ENCODE data around the gene DSTYK.

DSTYK gene

GRCh38 chr1:205191622-205192021, 19.9 kb downstream of the DSTYK start:
- H3K4me3 ChIP-seq (ENCODE audit: low read length, poor library complexity, severe bottlenecking), result no peak overlapping the region
- H4K20me1 ChIP-seq (ENCODE audit: insufficient read depth, low read length, poor library complexity, severe bottlenecking), result peaks cover 12% of the 10 kb centered on the region
- H3K27me3 ChIP-seq (ENCODE audit: insufficient read depth, low read length, poor library complexity, severe bottlenecking), result no peaks in the 10 kb centered on the region
- no peak overlapping the region for H3K4me2 ChIP-seq (ENCODE audit: low read depth, low read length, poor library complexity, severe bottlenecking)
- no peak overlapping the region for H3K9ac ChIP-seq (ENCODE audit: low read depth, low read length, poor library complexity, severe bottlenecking)
- TF ChIP-seq CTCF (conservative IDR thresholded peaks at IDR 0.05; ENCODE audit: low read length) (no peak), EZH2phosphoT487 (IDR thresholded peaks at IDR 0.05; ENCODE audit: borderline replicate concordance) (no peak)
- H3F3A ChIP-seq (ENCODE audit: low read depth), result 0 out of 2 replicates have a peak, but pooled peaks cover under 1% of the 10 kb centered on the region
- peaks cover 20% of the 10 kb centered on the region; the same call in 1 of the 2 replicates for H3K79me2 ChIP-seq (ENCODE audit: insufficient read depth, low read length)
- H3K4me1 ChIP-seq (ENCODE audit: insufficient read depth, low read length, poor library complexity, severe bottlenecking), result peaks cover 7% of the 10 kb centered on the region
- no peak overlapping the region for H2AFZ ChIP-seq (ENCODE audit: low read length)
- no peaks in the 10 kb centered on the region for H3K9me3 ChIP-seq (ENCODE audit: insufficient read depth, low read depth, low read length)
- no peaks in the 10 kb centered on the region for H3K9me2 ChIP-seq (replicated peaks; ENCODE audit: low read depth, low read length)
- peaks cover 7% of the 10 kb centered on the region; the same call in 1 of the 2 replicates for H3K36me3 ChIP-seq (ENCODE audit: insufficient read depth, low read length)

GRCh38 chr1:205190845-205191577, 20.5 kb downstream of the DSTYK start:
- no peak overlapping the region for H2AFZ ChIP-seq (ENCODE audit: low read length)
- H3K4me1 ChIP-seq (ENCODE audit: insufficient read depth, low read length, poor library complexity, severe bottlenecking), result peaks cover 13% of the 10 kb centered on the region
- peaks cover 20% of the 10 kb centered on the region; the same call in 1 of the 2 replicates for H3K79me2 ChIP-seq (ENCODE audit: insufficient read depth, low read length)
- peaks cover 8% of the 10 kb centered on the region; the same call in 1 of the 2 replicates for H3K36me3 ChIP-seq (ENCODE audit: insufficient read depth, low read length)
- no peak overlapping the region for H3K4me3 ChIP-seq (ENCODE audit: low read length, poor library complexity, severe bottlenecking)
- TF ChIP-seq EZH2phosphoT487 (IDR thresholded peaks at IDR 0.05; ENCODE audit: borderline replicate concordance) (no peak), CTCF (conservative IDR thresholded peaks at IDR 0.05; ENCODE audit: low read length) (no peak)
- peaks cover 14% of the 10 kb centered on the region for H4K20me1 ChIP-seq (ENCODE audit: insufficient read depth, low read length, poor library complexity, severe bottlenecking)
- no peak overlapping the region for H3K9ac ChIP-seq (ENCODE audit: low read depth, low read length, poor library complexity, severe bottlenecking)
- H3K27me3 ChIP-seq (ENCODE audit: insufficient read depth, low read length, poor library complexity, severe bottlenecking), result no peaks in the 10 kb centered on the region
- H3K9me2 ChIP-seq (replicated peaks; ENCODE audit: low read depth, low read length), result no peaks in the 10 kb centered on the region
- H3K9me3 ChIP-seq (ENCODE audit: insufficient read depth, low read depth, low read length), result no peaks in the 10 kb centered on the region
- H3F3A ChIP-seq (ENCODE audit: low read depth), result peaks cover 2% of the 10 kb centered on the region; the same call in 1 of the 2 replicates
- no peak overlapping the region for H3K4me2 ChIP-seq (ENCODE audit: low read depth, low read length, poor library complexity, severe bottlenecking)

GRCh38 chr1:205189131-205189530, 22.4 kb downstream of the DSTYK start:
- no peak overlapping the region for H3K4me3 ChIP-seq (ENCODE audit: low read length, poor library complexity, severe bottlenecking)
- H4K20me1 ChIP-seq (ENCODE audit: insufficient read depth, low read length, poor library complexity, severe bottlenecking), result peaks cover 14% of the 10 kb centered on the region
- no peak overlapping the region for H2AFZ ChIP-seq (ENCODE audit: low read length)
- TF ChIP-seq CTCF (conservative IDR thresholded peaks at IDR 0.05; ENCODE audit: low read length), result no peak
- no peak for TF ChIP-seq EZH2phosphoT487 (IDR thresholded peaks at IDR 0.05; ENCODE audit: borderline replicate concordance)
- peaks cover 12% of the 10 kb centered on the region; the same call in 1 of the 2 replicates for H3K36me3 ChIP-seq (ENCODE audit: insufficient read depth, low read length)
- no peaks in the 10 kb centered on the region for H3K9me3 ChIP-seq (ENCODE audit: insufficient read depth, low read depth, low read length)
- H3K79me2 ChIP-seq (ENCODE audit: insufficient read depth, low read length), result peaks cover 20% of the 10 kb centered on the region; the same call in 1 of the 2 replicates
- H3F3A ChIP-seq (ENCODE audit: low read depth), result peaks cover 2% of the 10 kb centered on the region; the same call in 1 of the 2 replicates
- no peaks in the 10 kb centered on the region for H3K27me3 ChIP-seq (ENCODE audit: insufficient read depth, low read length, poor library complexity, severe bottlenecking)
- H3K4me1 ChIP-seq (ENCODE audit: insufficient read depth, low read length, poor library complexity, severe bottlenecking), result peaks cover 14% of the 10 kb centered on the region
- no peak overlapping the region for H3K9ac ChIP-seq (ENCODE audit: low read depth, low read length, poor library complexity, severe bottlenecking)
- no peaks in the 10 kb centered on the region for H3K9me2 ChIP-seq (replicated peaks; ENCODE audit: low read depth, low read length)
- H3K4me2 ChIP-seq (ENCODE audit: low read depth, low read length, poor library complexity, severe bottlenecking), result no peak overlapping the region
